Upper lobe of right lung (tissue), 1 donor: ENCODE results near the gene PCSK9. TPM values are rescaled to one million over a fixed set of nuclear protein-coding genes. Genes with fewer than 3 reads are reported as not detected.

Experiments
- ATAC-seq: fragments of 200-7000 bp; cut with Tn5 transposase; one replicate; pipeline ENCODE4 v1.9.1; 2020; ENCODE audit warnings: mild to moderate bottlenecking, moderate library complexity
- DNase-seq: peaks from one replicate; pipeline ENCODE4 v3.0.0-alpha.2; 2020
- H3K27ac ChIP-seq: fragments of 200-600 bp; one replicate; pipeline ENCODE4 v1.8.0; 2022
- H3K27me3 ChIP-seq: fragments of 200-600 bp; one replicate; pipeline ENCODE4 v1.8.0; 2022; ENCODE audit warnings: mild to moderate bottlenecking
- H3K36me3 ChIP-seq: fragments of 200-600 bp; one replicate; pipeline ENCODE4 v1.8.0; 2022
- H3K4me1 ChIP-seq: fragments of 200-600 bp; one replicate; pipeline ENCODE4 v1.8.0; 2022
- H3K4me3 ChIP-seq: fragments of 200-600 bp; one replicate; pipeline ENCODE4 v1.8.0; 2022; ENCODE audit warnings: mild to moderate bottlenecking
- H3K9me3 ChIP-seq: fragments of 200-600 bp; one replicate; pipeline ENCODE4 v1.8.0; 2022
- CTCF ChIP-seq: fragments of 200-600 bp; IDR thresholded peaks from one replicate; pipeline ENCODE4 v1.8.0; 2022; ENCODE audit warnings: antibody characterized with exemption
- intact Hi-C: fragments of 100-400 bp; cut with DNase I; formaldehyde crosslinking; loops from one replicate; pipeline ENCODE4 v1.11.0; 2022
- long read RNA-seq: library from polyadenylated mRNA; unstranded; transcript quantifications from one replicate; pipeline ENCODE4 v2.0.0, GENCODE V29; 2021
- total RNA-seq: library from RNA; stranded (reverse); fragmentation: NEBNext Ultra II Directional; extraction: Animal tissue kit (Norgen Biotek cat#: 25700); gene quantifications from one replicate; pipeline ENCODE4 v1.2.1, GENCODE V29; 2021
- donor health status: DM: no; HTN: yes; CAD: no; lungs with severe emphysema.

Gene PCSK9
- total RNA-seq, result 23.5 TPM
- long read RNA-seq, transcript PCSK9-201 (12 exons, 3,637 nt), result major isoform, 47 of 76 reads
- long read RNA-seq, partial matches to known transcripts, result 23 of 76 reads
- long read RNA-seq, other reads (novel, unspliced or antisense), result 6 of 76 reads

GRCh38 chr1:55039342-55040082, at the start of gene PCSK9:
PCSK9 (plus strand) TSS chr1:55039548; CDS start chr1:55039838, 290 bp downstream.
- peak; percentile 83 for DNase-seq
- no peak for TF ChIP-seq CTCF
- peak within 1 kb of the TSS; percentile 47 for H3K27ac ChIP-seq
- intact Hi-C loops, result no loop called here
- H3K36me3 ChIP-seq, result no peaks in the 10 kb centered on the region
- H3K4me1 ChIP-seq, result no peaks in the 10 kb centered on the region
- peaks cover 38% of the 10 kb centered on the region for H3K27me3 ChIP-seq
- peak; percentile 80 for ATAC-seq
- peak within 1 kb of the TSS; percentile 41 for H3K4me3 ChIP-seq
- no peaks in the 10 kb centered on the region for H3K9me3 ChIP-seq

- intact Hi-C loops, result no loop called here
- no peak for ATAC-seq
- H3K4me3 ChIP-seq, result no peak overlapping the region
- peaks cover 2% of the 10 kb centered on the region for H3K27me3 ChIP-seq
- no peak for TF ChIP-seq CTCF
- H3K27ac ChIP-seq, result no peak overlapping the region
- H3K9me3 ChIP-seq, result no peaks in the 10 kb centered on the region
- H3K36me3 ChIP-seq, result no peaks in the 10 kb centered on the region
- H3K4me1 ChIP-seq, result no peaks in the 10 kb centered on the region
- DNase-seq, result no peak
These were observed 49.2 kb upstream of the PCSK9 start for GRCh38 chr1:54989968-54990810.

DNA sequence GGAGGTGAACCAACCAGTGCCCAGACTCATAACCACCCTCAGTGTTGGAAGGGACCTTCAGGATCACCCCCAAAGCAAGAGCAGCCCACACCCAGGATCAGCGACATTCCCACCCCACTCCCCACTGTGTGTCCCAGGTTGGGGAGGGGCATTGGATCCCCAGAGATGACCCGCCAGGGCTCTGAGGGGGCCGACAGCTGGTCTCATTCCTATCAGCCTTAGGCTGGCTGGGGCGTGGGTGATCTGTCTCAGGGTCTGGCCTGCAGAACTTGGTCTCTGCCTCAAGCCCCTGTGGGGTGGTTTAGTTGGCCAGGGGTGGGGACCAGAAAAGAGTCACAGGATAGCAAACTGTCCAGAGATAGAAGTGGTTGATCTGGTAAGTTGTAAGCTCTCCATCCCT, 48.4 kb upstream of the PCSK9 start:
- TF ChIP-seq CTCF, result no peak
- Histone ChIP-seq H3K4me1 (no peaks in the 10 kb centered on the region), H3K36me3 (no peaks in the 10 kb centered on the region), H3K27ac (no peak overlapping the region), H3K4me3 (no peak overlapping the region), H3K27me3 (peaks cover 9% of the 10 kb centered on the region), H3K9me3 (no peaks in the 10 kb centered on the region)
- intact Hi-C loops, result no loop called here
- DNase-seq (no peak), ATAC-seq (no peak)

- no peak for DNase-seq
- H3K4me1 ChIP-seq, result no peaks in the 10 kb centered on the region
- no peak overlapping the region for H3K4me3 ChIP-seq
- no peaks in the 10 kb centered on the region for H3K36me3 ChIP-seq
- no peak overlapping the region for H3K27ac ChIP-seq
- no peak for ATAC-seq
- H3K27me3 ChIP-seq, result peaks cover 19% of the 10 kb centered on the region
- no peak for TF ChIP-seq CTCF
- no peaks in the 10 kb centered on the region for H3K9me3 ChIP-seq
- intact Hi-C loops, result no loop called here
These were observed 47.4 kb upstream of the PCSK9 start for GRCh38 chr1:54991939-54992338.

GRCh38 chr1:54993140-54993539, 46.2 kb upstream of the PCSK9 start:
- no peaks in the 10 kb centered on the region for H3K36me3 ChIP-seq
- no peaks in the 10 kb centered on the region for H3K4me1 ChIP-seq
- no peak for TF ChIP-seq CTCF
- H3K27ac ChIP-seq, result no peak overlapping the region
- ATAC-seq (no peak), DNase-seq (no peak)
- no peaks in the 10 kb centered on the region for H3K9me3 ChIP-seq
- intact Hi-C loops, result no loop called here
- H3K4me3 ChIP-seq, result no peak overlapping the region
- peaks cover 31% of the 10 kb centered on the region for H3K27me3 ChIP-seq
